Measurements from ENCODE around the gene CFAP58.

CFAP58 gene

DNA sequence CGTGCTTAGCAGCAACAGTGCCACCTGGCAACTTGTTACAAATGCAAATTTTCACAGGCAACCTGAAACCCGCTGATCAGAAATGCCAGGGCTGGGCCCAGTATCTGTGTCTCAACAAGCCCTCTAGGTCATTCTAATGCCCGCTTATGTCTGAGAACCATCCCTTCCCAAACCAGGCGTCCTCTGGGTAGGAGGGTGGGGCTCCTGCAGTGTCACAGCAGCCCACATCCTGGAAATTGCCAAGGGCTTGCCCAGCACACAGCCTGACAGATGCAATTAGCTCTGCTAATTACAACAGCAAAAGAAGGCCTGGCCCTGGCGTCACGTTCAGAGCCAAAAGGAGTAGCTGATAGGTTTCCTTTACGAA lies 31.2 kb upstream of the CFAP58 start:
- no peak for DNase-seq (ENCODE audit: low read depth in 2 of 2)

- DNase-seq (ENCODE audit: low read depth in 2 of 2), result no peak
Observed at GRCh38 chr10:104323085-104323484, 30.5 kb upstream of the CFAP58 start.

DNA sequence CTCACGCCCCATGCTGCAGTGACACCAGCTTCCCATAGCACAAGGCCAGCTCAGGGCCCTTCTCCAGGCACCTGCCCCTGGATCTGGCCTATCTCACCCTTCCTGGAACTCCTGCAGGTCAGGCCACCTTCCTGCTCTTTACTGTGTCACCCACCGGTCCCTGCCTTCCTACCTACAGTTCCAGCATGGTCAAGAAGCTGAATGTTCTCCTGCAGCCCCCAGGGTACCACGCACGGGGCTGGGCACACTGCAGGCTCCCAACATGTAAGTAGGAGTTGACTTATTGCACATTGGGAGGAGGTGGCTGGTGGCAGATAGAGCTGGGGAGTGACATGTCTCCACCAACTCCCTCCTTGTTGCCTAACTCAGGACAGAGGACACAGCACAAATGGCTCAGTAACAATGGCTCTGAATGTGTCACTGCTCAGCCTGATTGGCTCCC lies 29.9 kb upstream of the CFAP58 start:
- no peak for DNase-seq (ENCODE audit: low read depth in 2 of 2)

GRCh38 chr10:104324221-104324686 lies 29.4 kb upstream of the CFAP58 start:
- DNase-seq (ENCODE audit: low read depth in 2 of 2), result no peak

DNA sequence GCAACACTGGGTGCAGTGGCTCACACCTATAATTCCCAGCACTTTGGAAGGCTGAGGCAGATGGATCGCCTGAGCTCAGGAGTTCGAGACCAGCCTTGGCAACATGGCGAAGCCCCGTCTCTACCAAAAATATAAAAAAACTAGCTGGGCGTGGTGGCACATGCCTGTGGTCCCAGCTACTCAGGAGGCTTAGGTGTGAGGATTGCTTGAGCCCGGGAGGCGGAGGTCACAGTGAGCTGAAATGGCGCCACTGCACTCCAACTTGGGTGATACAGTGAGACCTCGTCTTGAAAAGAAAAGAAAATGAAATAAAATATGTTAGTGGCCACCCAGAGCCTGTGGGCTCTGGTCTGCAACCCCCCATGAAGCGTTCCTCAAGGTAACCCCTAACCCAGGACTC lies 28.7 kb upstream of the CFAP58 start:
- DNase-seq (ENCODE audit: low read depth in 2 of 2), result no peak

GRCh38 chr10:104325436-104326435 lies 27.9 kb upstream of the CFAP58 start:
- no peak for DNase-seq (ENCODE audit: low read depth in 2 of 2)

DNA sequence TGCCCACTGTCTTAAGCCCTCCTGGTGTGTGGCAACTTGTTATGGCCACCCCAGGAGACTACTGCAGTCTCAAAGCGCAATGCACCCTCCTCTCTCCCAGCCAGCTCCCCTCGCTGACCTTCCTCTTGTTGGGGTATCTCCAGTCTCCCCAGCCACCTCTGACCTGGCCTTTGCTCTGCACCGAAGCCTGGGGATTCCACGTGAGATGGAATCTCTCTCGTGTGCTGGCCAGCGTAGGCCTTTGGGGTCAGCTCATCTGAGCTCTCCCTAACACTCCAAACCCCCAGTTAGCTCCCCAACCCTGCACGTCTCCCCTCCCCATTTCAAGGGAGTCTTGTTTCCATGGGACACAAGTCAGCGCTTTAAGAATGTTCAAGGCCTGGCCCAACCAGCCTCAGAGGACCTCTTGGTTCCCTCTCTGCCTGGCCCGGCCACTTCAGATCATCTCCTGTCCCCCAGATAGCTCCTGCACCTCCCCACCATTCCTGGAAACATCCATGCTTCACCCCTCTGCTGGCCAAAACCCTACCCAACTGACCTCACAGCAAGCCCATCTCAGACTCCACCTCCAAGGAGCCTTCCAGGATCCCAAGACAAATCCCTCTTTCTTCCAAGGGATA lies 26.5 kb upstream of the CFAP58 start:
- no peak for DNase-seq (ENCODE audit: low read depth in 2 of 2)

- no peak for DNase-seq (ENCODE audit: low read depth in 2 of 2)
Observed at GRCh38 chr10:104327745-104328645, 25.6 kb upstream of the CFAP58 start.

- no peak for DNase-seq (ENCODE audit: low read depth in 2 of 2)
Observed at GRCh38 chr10:104328646-104328895, 25.1 kb upstream of the CFAP58 start.

GRCh38 chr10:104328896-104329710 lies 24.5 kb upstream of the CFAP58 start:
- DNase-seq (ENCODE audit: low read depth in 2 of 2), result peak; percentile 77 to 82

GRCh38 chr10:104329735-104330134 lies 23.9 kb upstream of the CFAP58 start:
- DNase-seq (ENCODE audit: low read depth in 2 of 2), result no peak

- no peak for DNase-seq (ENCODE audit: low read depth in 2 of 2)
Observed at GRCh38 chr10:104330168-104331110, 23.2 kb upstream of the CFAP58 start.

DNA sequence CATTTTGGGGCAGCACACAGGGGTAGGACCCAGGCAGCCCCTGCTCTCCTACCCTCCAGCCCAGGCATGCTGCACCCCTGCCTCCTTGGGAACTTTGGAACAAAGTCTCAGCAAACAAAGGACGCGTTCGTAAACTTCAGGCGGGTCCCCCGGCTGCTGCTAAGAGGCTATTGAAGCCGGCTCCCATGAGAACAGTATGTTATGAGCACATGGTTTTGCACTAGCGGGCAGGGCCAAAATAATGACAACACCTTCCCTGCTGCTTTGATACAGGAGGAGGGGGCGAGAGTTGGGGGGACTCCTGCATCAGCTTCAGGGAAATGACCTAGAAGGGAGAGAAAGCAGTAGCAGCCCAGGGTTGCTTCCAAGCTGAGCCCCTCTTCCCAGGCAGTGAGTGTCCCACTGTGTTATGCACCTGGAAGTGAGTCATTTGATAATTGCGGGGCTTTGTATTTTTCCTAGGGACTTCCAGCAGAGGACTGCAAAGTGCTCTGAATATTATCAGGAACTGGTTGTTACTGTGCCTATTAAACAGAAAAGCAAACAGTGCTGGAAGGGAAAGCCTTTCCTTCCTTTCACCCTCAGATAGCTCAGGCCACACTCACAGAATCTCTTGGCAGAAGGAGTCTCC lies 22.3 kb upstream of the CFAP58 start:
- DNase-seq (ENCODE audit: low read depth in 2 of 2), result no peak

GRCh38 chr10:104332243-104333031 lies 21.2 kb upstream of the CFAP58 start:
- DNase-seq (ENCODE audit: low read depth in 2 of 2), result no peak

GRCh38 chr10:104333032-104333727 lies 20.5 kb upstream of the CFAP58 start:
- DNase-seq (ENCODE audit: low read depth in 2 of 2), result peak; percentile 41 to 56

- no peak for DNase-seq (ENCODE audit: low read depth in 2 of 2)
Observed at GRCh38 chr10:104333728-104334373, 19.8 kb upstream of the CFAP58 start.

- DNase-seq (ENCODE audit: low read depth in 2 of 2), result no peak
Observed at GRCh38 chr10:104334561-104334960, 19.1 kb upstream of the CFAP58 start.
